Left ventricle myocardium inferior (tissue), 1 donor: ENCODE data around the gene THSD7A. TPM values are rescaled to one million over a fixed set of nuclear protein-coding genes. Genes with fewer than 3 reads are reported as not detected.

ENCODE experiments used
- DNase-seq: peaks from one replicate; pipeline ENCODE4 v3.0.0-alpha.2; 2020
- H3K27ac ChIP-seq: fragments of 200-600 bp; replicated peaks from 2 replicates; pipeline ENCODE4 v1.8.0; 2021
- H3K27me3 ChIP-seq: fragments of 200-600 bp; 2 replicates; pipeline ENCODE4 v1.8.0; 2021; ENCODE audit warnings: low read depth
- H3K36me3 ChIP-seq: fragments of 200-600 bp; 2 replicates; pipeline ENCODE4 v1.8.0; 2021
- H3K4me1 ChIP-seq: fragments of 200-600 bp; 2 replicates; pipeline ENCODE4 v1.8.0; 2021
- H3K4me3 ChIP-seq: fragments of 200-600 bp; 2 replicates; pipeline ENCODE4 v1.8.0; 2021; ENCODE audit warnings: mild to moderate bottlenecking, moderate library complexity
- H3K9me3 ChIP-seq: fragments of 200-600 bp; replicated peaks from 2 replicates; pipeline ENCODE4 v1.8.0; 2021
- intact Hi-C: fragments of 100-400 bp; cut with micrococcal nuclease; formaldehyde crosslinking; loops from one replicate; pipeline ENCODE4 v1.11.0; 2022
- total RNA-seq: library from RNA; stranded (reverse); fragmentation: NEBNext Ultra II Directional; extraction: Animal tissue kit (Norgen Biotek cat#: 25700); gene quantifications from one replicate; pipeline ENCODE4 v1.2.1, GENCODE V29; 2021
- TF ChIP-seq, protein P1 (sequence below): fragments of 200-600 bp; IDR thresholded peaks from 2 replicates; pipeline ENCODE4 v1.8.0; 2021; ENCODE audit warnings: antibody characterized with exemption, mild to moderate bottlenecking, borderline replicate concordance
- donor health status: DM: no; HTN: yes; CAD: no; lungs with severe emphysema.

THSD7A gene
- total RNA-seq, 1 donor from 2014 or later: 1.6 TPM

DNA sequence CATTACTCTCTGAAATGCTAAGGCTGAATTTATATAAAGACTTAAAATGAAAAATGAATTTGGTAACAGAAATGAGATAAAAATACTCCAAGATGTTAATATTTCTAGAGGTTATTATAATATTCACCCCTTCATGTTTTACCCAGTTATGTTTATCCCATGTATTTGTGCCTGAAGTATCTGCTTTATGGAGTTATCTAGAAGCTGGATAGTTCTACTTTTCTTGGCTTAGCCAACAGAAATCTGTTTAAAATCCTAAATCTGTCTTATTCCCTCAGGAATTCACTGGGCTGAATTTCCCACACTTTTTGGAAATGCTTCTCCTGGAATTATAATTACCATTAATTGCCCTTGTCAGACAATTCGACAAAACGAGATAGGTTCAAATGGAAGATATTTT lies 201.6 kb downstream of the THSD7A start:
- Histone ChIP-seq H3K4me1 (peaks cover 2% of the 10 kb centered on the region), H3K36me3 (no peaks in the 10 kb centered on the region), H3K27ac (peak overlapping the region; percentile 69), H3K4me3 (no peak overlapping the region), H3K27me3 (no peaks in the 10 kb centered on the region), H3K9me3 (no peaks in the 10 kb centered on the region)
- DNase-seq: no peak
- intact Hi-C loops: no loop called here
- TF ChIP-seq, protein P1, sequence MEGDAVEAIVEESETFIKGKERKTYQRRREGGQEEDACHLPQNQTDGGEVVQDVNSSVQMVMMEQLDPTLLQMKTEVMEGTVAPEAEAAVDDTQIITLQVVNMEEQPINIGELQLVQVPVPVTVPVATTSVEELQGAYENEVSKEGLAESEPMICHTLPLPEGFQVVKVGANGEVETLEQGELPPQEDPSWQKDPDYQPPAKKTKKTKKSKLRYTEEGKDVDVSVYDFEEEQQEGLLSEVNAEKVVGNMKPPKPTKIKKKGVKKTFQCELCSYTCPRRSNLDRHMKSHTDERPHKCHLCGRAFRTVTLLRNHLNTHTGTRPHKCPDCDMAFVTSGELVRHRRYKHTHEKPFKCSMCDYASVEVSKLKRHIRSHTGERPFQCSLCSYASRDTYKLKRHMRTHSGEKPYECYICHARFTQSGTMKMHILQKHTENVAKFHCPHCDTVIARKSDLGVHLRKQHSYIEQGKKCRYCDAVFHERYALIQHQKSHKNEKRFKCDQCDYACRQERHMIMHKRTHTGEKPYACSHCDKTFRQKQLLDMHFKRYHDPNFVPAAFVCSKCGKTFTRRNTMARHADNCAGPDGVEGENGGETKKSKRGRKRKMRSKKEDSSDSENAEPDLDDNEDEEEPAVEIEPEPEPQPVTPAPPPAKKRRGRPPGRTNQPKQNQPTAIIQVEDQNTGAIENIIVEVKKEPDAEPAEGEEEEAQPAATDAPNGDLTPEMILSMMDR: no peak

DNA sequence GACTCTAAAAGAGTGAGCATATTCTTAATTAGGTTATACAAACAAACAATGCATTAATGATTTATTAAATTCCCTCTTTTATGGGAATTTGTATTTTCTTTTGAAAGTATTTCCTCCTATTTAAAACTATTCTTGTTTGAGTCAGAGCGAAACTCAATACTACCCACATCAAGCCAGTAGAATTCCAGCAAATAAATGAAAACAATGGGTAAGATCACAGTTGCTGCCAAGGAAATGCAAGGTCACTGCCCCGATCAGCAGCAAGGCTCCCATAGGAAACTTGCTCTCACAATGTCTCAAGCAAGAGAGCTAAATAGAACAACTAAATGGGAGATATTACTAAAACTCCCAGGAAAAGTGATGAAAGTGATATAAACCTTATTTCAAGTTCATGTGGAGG lies 206.3 kb downstream of the THSD7A start:
- H3K36me3 ChIP-seq: no peaks in the 10 kb centered on the region
- peaks cover 13% of the 10 kb centered on the region for H3K9me3 ChIP-seq
- TF ChIP-seq, protein P1: no peak
- H3K27ac ChIP-seq: peak overlapping the region; percentile 43
- DNase-seq: no peak
- H3K4me1 ChIP-seq: peaks cover 8% of the 10 kb centered on the region
- H3K27me3 ChIP-seq: no peaks in the 10 kb centered on the region
- intact Hi-C loops: no loop called here
- H3K4me3 ChIP-seq: no peak overlapping the region

DNA sequence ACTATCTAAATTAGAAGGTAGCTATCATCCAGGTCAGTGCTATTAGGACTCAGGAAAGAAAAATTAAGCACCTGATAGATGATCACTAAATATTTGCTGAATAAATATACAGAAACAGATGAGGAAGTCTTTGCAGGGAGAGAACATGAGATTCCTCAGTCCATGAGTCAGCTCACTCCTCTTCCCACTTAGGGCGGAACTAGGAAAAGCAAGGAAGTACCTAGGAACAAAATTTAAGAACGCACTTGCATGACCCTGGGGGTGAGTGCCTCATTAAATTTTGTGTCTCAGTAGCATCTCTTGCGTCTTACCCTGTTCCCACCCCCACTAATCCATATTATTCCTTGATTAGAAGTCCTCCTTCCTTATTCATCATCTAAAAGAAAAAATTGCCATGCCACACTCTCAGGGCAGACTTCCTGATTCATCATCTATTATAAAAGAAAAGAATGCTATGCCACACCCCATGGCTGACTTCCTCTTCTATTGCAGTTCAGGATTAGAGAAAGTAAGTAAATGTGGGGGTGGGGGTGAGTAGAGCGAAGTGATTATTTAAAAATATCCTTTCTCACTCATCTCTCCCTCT lies 208.8 kb downstream of the THSD7A start:
- Histone ChIP-seq H3K36me3 (no peaks in the 10 kb centered on the region), H3K27ac (no peak overlapping the region), H3K4me3 (no peak overlapping the region), H3K27me3 (no peaks in the 10 kb centered on the region), H3K9me3 (peaks cover 13% of the 10 kb centered on the region), H3K4me1 (peaks cover 8% of the 10 kb centered on the region)
- DNase-seq: no peak
- TF ChIP-seq, protein P1: no peak
- intact Hi-C loops: no loop called here

DNA sequence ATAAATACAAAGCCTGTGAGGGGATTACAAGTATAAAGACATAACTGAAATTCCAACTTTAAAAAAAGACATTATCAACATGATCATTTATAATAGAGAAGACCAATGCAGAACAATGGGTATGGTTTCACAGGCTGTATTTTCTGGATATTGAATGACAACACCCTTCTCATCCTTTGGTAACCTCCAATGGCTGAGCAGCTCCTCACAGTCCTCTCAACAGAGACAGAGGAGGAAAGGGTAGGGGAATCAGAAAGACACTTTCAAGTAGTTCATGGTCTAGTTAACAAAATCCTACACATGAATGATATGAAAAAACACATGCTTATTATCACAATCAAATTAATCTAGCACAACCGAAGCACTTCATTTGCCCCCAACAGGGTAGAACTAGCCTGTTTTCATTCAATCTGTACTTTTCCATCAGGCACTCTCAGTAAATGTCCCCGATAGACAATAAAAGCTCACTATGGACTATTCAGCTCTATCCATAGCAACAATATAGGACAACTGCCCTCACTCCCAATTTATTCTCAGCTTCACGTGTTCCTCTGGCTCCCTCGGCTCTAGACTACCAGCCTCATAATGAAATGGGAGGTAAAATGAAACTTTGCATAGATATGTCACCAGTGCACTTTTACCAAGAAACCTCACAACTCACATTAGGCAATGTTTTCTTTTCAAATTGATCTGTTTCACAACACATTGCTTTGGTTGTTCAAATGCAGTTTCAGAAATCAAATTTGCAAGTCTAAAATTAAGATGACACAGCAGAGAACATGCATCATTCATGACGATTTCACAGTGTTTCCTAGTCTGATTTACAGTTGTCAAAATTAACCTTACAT lies 211.4 kb downstream of the THSD7A start:
- Histone ChIP-seq H3K36me3 (no peaks in the 10 kb centered on the region), H3K9me3 (peaks cover 13% of the 10 kb centered on the region)
- intact Hi-C loops: no loop called here

DNA sequence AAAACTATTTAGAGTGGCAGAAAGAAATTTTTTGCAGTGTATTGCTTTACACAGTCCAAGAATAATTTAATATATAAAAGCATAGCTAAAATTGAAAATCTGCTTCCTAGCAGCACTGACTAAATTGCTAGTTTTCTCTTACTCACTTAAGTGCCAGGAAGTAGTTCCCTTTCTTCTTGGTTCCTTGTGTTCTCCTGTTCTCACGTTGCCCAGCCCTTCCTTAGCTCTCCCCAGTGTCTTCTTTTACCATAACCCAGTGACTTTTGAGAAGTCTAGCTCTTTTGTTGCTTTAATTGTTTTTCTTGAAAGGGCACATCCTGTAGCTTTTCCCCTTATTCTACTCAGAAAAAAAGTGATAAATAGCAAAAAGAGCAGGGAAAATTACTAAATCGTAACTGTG lies 215.5 kb downstream of the THSD7A start:
- Histone ChIP-seq H3K4me3 (no peak overlapping the region), H3K9me3 (no peaks in the 10 kb centered on the region), H3K4me1 (no peaks in the 10 kb centered on the region), H3K27me3 (no peaks in the 10 kb centered on the region), H3K27ac (no peak overlapping the region), H3K36me3 (no peaks in the 10 kb centered on the region)
- intact Hi-C loops: no loop called here
- TF ChIP-seq, protein P1: no peak
- no peak for DNase-seq

More for the DNA sequence above, 211.4 kb downstream of the THSD7A start:
- Histone ChIP-seq H3K4me3 (no peak overlapping the region), H3K27me3 (no peaks in the 10 kb centered on the region), H3K4me1 (peaks cover 8% of the 10 kb centered on the region), H3K27ac (no peak overlapping the region)
- no peak for DNase-seq
- TF ChIP-seq, protein P1: no peak
